Measurements from ENCODE around the gene MROH9.

- TF ChIP-seq EZH2 (IDR thresholded peaks at IDR 0.05) = no peak
- TF ChIP-seq POLR2AphosphoS5 (IDR thresholded peaks at IDR 0.05; ENCODE audit: borderline replicate concordance, low read depth, low read length) = no peak
These were observed 175.4 kb downstream of the MROH9 start for GRCh38 chr1:171110621-171111326.

All from SK-N-MC (cell line).